WTC11 (cell line): ENCODE measurements around the gene ZNF407.

Experiments
- ELF4 ChIP-seq: sonication (generic); formaldehyde crosslinking; IDR thresholded peaks from 2 replicates; pipeline ENCODE4 v1.8.1; 2022; ENCODE audit warnings: low read depth, mild to moderate bottlenecking, moderate library complexity, missing genetic modification reagents
- ESRRA ChIP-seq: sonication (generic); formaldehyde crosslinking; IDR thresholded peaks from 2 replicates; pipeline ENCODE4 v1.8.1; 2022; ENCODE audit warnings: mild to moderate bottlenecking, missing genetic modification reagents, borderline replicate concordance
- FOXJ3 ChIP-seq: sonication (generic); formaldehyde crosslinking; IDR thresholded peaks from 2 replicates; pipeline ENCODE4 v1.9.0; 2021; ENCODE audit warnings: missing genetic modification reagents, mild to moderate bottlenecking, borderline replicate concordance
- GRHL2 ChIP-seq: fragments of 250-450 bp; sonication (Bioruptor Pico); IDR thresholded peaks from 2 replicates; pipeline ENCODE4 v1.8.0; 2022; ENCODE audit warnings: mild to moderate bottlenecking, moderate library complexity; ENCODE audit not compliant: insufficient replicate concordance, severe bottlenecking
- IRF2 ChIP-seq: sonication (generic); formaldehyde crosslinking; IDR thresholded peaks from 2 replicates; pipeline ENCODE4 v1.8.0; 2022; ENCODE audit warnings: low read depth, missing genetic modification reagents, borderline replicate concordance
- KAT7 ChIP-seq: sonication (generic); formaldehyde crosslinking; IDR thresholded peaks from 2 replicates; pipeline ENCODE4 v1.8.1; 2023; ENCODE audit warnings: missing genetic modification reagents, mild to moderate bottlenecking, borderline replicate concordance
- NFYB ChIP-seq: sonication (generic); formaldehyde crosslinking; conservative IDR thresholded peaks from 2 replicates; pipeline ENCODE4 v1.8.0; 2022; ENCODE audit warnings: low read depth, missing genetic modification reagents
- PRRX2 ChIP-seq: fragments of 250-450 bp; sonication (Bioruptor Pico); IDR thresholded peaks from 2 replicates; pipeline ENCODE4 v1.8.0; 2021; ENCODE audit warnings: mild to moderate bottlenecking
- ZNF423 ChIP-seq: fragments of 250-450 bp; sonication (Bioruptor Pico); IDR thresholded peaks from 2 replicates; pipeline ENCODE4 v2.1.2; 2022; ENCODE audit warnings: mild to moderate bottlenecking, moderate library complexity
- TF ChIP-seq, protein P1 (sequence below): fragments of 200-600 bp; IDR thresholded peaks from 2 replicates; pipeline ENCODE4 v1.8.0; 2022; ENCODE audit warnings: antibody characterized with exemption
- TF ChIP-seq, protein P2 (sequence below): sonication (generic); formaldehyde crosslinking; IDR thresholded peaks from 2 replicates; pipeline ENCODE4 v1.8.0; 2022; ENCODE audit warnings: mild to moderate bottlenecking, missing genetic modification reagents
- TF ChIP-seq, protein P3 (sequence below): sonication (generic); formaldehyde crosslinking; IDR thresholded peaks from 2 replicates; pipeline ENCODE4 v1.8.1; 2023; ENCODE audit warnings: mild to moderate bottlenecking, missing genetic modification reagents
- TF ChIP-seq, protein P4 (sequence below): fragments of 250-450 bp; sonication (Bioruptor Pico); IDR thresholded peaks from 2 replicates; pipeline ENCODE4 v1.9.0; 2021; ENCODE audit warnings: mild to moderate bottlenecking, borderline replicate concordance
- TF ChIP-seq, protein P5 (sequence below): sonication (generic); formaldehyde crosslinking; IDR thresholded peaks from 2 replicates; pipeline ENCODE4 v1.8.1; 2022; ENCODE audit warnings: low read depth, missing genetic modification reagents, borderline replicate concordance

DNA sequence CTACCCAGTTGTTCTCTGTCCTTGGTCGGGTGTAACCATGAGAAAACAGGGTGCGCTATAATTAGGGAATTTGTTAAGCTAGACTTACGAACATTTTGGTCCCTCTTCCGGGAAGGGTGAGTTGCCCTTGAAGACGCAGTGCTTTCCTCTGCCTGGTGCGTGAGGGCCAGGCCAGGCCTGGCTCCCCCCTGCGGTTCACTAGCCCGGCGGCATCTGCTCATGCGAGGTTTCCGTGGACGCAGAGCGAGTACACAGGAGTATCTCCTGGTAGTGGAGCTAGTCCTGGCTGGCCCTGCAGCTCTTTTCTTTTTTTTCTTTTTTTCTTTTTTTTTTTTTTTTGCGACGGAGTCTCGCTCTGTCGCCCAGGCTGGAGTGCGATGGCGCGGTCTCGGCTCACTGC is 462.5 kb downstream of the ZNF407 start:
- TF ChIP-seq, protein P1, sequence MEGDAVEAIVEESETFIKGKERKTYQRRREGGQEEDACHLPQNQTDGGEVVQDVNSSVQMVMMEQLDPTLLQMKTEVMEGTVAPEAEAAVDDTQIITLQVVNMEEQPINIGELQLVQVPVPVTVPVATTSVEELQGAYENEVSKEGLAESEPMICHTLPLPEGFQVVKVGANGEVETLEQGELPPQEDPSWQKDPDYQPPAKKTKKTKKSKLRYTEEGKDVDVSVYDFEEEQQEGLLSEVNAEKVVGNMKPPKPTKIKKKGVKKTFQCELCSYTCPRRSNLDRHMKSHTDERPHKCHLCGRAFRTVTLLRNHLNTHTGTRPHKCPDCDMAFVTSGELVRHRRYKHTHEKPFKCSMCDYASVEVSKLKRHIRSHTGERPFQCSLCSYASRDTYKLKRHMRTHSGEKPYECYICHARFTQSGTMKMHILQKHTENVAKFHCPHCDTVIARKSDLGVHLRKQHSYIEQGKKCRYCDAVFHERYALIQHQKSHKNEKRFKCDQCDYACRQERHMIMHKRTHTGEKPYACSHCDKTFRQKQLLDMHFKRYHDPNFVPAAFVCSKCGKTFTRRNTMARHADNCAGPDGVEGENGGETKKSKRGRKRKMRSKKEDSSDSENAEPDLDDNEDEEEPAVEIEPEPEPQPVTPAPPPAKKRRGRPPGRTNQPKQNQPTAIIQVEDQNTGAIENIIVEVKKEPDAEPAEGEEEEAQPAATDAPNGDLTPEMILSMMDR: no peak
- TF ChIP-seq IRF2 (CRISPR knock-in tag) (no peak), ESRRA (CRISPR knock-in tag) (no peak), NFYB (CRISPR knock-in tag) (no peak), PRRX2 (CRISPR knock-in tag) (no peak), FOXJ3 (no peak), ELF4 (CRISPR knock-in tag) (no peak), KAT7 (CRISPR knock-in tag) (no peak), ZNF423 (CRISPR knock-in tag) (no peak), GRHL2 (CRISPR knock-in tag) (no peak)
- TF ChIP-seq, protein P2, sequence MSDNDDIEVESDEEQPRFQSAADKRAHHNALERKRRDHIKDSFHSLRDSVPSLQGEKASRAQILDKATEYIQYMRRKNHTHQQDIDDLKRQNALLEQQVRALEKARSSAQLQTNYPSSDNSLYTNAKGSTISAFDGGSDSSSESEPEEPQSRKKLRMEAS (CRISPR knock-in tag): no peak
- TF ChIP-seq, protein P3, sequence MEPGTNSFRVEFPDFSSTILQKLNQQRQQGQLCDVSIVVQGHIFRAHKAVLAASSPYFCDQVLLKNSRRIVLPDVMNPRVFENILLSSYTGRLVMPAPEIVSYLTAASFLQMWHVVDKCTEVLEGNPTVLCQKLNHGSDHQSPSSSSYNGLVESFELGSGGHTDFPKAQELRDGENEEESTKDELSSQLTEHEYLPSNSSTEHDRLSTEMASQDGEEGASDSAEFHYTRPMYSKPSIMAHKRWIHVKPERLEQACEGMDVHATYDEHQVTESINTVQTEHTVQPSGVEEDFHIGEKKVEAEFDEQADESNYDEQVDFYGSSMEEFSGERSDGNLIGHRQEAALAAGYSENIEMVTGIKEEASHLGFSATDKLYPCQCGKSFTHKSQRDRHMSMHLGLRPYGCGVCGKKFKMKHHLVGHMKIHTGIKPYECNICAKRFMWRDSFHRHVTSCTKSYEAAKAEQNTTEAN: no peak
- TF ChIP-seq, protein P4, sequence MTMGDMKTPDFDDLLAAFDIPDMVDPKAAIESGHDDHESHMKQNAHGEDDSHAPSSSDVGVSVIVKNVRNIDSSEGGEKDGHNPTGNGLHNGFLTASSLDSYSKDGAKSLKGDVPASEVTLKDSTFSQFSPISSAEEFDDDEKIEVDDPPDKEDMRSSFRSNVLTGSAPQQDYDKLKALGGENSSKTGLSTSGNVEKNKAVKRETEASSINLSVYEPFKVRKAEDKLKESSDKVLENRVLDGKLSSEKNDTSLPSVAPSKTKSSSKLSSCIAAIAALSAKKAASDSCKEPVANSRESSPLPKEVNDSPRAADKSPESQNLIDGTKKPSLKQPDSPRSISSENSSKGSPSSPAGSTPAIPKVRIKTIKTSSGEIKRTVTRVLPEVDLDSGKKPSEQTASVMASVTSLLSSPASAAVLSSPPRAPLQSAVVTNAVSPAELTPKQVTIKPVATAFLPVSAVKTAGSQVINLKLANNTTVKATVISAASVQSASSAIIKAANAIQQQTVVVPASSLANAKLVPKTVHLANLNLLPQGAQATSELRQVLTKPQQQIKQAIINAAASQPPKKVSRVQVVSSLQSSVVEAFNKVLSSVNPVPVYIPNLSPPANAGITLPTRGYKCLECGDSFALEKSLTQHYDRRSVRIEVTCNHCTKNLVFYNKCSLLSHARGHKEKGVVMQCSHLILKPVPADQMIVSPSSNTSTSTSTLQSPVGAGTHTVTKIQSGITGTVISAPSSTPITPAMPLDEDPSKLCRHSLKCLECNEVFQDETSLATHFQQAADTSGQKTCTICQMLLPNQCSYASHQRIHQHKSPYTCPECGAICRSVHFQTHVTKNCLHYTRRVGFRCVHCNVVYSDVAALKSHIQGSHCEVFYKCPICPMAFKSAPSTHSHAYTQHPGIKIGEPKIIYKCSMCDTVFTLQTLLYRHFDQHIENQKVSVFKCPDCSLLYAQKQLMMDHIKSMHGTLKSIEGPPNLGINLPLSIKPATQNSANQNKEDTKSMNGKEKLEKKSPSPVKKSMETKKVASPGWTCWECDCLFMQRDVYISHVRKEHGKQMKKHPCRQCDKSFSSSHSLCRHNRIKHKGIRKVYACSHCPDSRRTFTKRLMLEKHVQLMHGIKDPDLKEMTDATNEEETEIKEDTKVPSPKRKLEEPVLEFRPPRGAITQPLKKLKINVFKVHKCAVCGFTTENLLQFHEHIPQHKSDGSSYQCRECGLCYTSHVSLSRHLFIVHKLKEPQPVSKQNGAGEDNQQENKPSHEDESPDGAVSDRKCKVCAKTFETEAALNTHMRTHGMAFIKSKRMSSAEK (CRISPR knock-in tag): no peak
- TF ChIP-seq, protein P5, sequence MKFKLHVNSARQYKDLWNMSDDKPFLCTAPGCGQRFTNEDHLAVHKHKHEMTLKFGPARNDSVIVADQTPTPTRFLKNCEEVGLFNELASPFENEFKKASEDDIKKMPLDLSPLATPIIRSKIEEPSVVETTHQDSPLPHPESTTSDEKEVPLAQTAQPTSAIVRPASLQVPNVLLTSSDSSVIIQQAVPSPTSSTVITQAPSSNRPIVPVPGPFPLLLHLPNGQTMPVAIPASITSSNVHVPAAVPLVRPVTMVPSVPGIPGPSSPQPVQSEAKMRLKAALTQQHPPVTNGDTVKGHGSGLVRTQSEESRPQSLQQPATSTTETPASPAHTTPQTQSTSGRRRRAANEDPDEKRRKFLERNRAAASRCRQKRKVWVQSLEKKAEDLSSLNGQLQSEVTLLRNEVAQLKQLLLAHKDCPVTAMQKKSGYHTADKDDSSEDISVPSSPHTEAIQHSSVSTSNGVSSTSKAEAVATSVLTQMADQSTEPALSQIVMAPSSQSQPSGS: no peak
